NCI-H510A treated with DMSO at 0.1 percent for 48 hours (cell line): ENCODE measurements around the gene MARVELD3.
"Not testable (repeated sequence)": the region's sequence is repeated elsewhere in the genome, so short reads cannot be mapped to it uniquely, and the experiment has no call there.

Source experiments
- DNase-seq: peaks from one replicate; lab custom pipeline; 2025; lab: John Stamatoyannopoulos, UW

MARVELD3 gene

GRCh38 chr16:71626018-71626857, at the start of gene MARVELD3:
Gene MARVELD3, plus strand, starts transcription at chr16:71626184. Its CDS starts 46 bp downstream, at chr16:71626230.
- peak; percentile 83 for DNase-seq

GRCh38 chr16:71576971-71577370, 49.0 kb upstream of the MARVELD3 start, which contains the start of gene TAT:
Gene TAT, minus strand, starts transcription at chr16:71577092. Its CDS starts 677 bp downstream, at chr16:71576415.
- no peak for DNase-seq

GRCh38 chr16:71582553-71582848, 43.5 kb upstream of the MARVELD3 start:
- DNase-seq, result not testable (repeated sequence)

DNA sequence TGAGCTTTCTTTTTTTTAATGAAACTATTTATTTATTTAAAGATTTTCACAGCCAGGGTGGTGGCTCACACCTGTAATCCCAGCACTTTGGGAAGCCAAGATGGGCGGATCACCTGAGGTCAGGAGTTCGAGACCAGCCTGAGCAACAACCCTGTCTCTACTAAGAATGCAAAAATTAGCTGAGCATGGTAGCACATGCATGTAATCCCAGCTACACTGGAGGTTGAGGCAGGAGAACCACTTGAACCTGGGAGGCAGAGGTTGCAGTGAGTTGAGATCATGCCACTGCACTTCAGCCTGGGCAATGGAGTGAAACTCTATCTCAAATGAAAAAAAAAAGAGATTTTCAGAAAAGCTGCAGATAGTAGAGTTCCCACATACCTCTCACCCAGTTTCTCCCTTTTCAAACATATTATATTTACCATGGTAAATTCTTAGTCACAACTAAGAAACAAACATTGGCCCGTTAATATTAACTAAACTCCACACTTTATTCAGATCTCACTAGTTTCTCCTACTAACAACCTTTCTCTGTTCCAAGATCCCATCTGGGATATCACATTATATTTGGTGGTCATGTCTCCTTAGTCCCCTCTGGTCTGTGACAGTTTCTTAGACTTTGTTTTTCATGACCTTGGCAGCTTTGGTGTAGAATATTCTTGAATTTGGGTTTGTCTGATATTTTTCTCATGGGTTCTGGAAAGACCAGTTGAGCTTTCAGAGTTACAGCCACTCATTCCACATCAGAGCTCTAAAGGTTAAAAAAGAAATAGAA, 41.3 kb upstream of the MARVELD3 start:
- DNase-seq, result no peak

- DNase-seq, result no peak
Measured at GRCh38 chr16:71585318-71585703, 40.7 kb upstream of the MARVELD3 start.

DNA sequence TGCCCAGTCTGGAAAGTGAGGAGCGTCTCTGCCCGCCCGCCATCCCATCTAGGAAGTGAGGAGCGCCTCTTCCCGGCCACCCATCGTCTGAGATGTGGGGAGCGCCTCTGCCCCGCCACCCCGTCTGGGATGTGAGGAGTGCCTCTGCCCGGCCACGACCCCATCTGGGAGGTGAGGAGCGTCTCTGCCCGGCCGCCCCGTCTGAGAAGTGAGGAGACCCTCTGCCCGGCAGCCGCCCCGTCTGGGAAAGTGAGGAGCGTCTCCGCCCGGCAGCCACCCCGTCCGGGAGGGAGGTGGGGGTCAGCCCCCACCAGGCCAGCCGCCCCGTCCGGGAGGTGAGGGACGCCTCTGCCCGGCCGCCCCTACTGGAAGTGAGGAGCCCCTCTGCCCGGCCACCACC, 36.6 kb upstream of the MARVELD3 start:
- not testable (repeated sequence) for DNase-seq

DNA sequence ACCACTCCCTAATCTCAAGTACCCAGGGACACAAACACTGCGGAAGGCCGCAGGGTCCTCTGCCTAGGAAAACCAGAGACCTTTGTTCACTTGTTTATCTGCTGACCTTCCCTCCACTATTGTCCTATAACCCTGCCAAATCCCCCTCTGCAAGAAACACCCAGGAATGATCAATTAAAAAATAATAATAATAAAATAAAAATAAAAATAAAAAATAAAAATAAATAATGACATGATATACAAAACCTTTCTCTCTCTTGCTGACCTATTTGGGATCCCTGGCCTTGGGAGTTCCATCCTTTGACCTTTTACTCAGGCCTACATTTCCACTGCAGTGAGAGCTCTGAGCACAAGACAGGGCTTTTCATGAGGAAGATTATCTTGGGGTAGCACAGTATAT, 35.9 kb upstream of the MARVELD3 start:
- DNase-seq, result not testable (repeated sequence)

- DNase-seq, result no peak
Measured at GRCh38 chr16:71590584-71590983, 35.4 kb upstream of the MARVELD3 start.

DNA sequence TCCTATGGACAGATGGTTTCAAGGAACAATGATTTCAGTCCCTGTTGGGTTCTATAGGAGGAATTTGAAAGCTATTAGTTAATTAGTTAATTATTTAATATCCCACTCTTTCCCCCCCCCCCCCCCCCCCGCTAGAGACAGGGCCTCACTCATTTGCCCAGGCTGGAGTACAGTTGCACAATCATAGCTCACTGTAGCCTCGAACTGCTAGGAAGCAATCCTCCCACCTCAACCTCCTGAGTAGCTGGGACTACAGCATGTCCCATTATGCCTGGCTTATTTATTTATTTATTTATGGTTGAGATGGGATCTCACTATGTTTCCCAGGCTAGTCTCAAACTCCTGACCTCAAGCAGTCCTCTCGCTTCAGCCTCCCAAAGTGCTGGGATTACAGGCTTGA, 34.1 kb upstream of the MARVELD3 start:
- no peak for DNase-seq

GRCh38 chr16:71593048-71593999, 32.7 kb upstream of the MARVELD3 start:
- no peak for DNase-seq

DNA sequence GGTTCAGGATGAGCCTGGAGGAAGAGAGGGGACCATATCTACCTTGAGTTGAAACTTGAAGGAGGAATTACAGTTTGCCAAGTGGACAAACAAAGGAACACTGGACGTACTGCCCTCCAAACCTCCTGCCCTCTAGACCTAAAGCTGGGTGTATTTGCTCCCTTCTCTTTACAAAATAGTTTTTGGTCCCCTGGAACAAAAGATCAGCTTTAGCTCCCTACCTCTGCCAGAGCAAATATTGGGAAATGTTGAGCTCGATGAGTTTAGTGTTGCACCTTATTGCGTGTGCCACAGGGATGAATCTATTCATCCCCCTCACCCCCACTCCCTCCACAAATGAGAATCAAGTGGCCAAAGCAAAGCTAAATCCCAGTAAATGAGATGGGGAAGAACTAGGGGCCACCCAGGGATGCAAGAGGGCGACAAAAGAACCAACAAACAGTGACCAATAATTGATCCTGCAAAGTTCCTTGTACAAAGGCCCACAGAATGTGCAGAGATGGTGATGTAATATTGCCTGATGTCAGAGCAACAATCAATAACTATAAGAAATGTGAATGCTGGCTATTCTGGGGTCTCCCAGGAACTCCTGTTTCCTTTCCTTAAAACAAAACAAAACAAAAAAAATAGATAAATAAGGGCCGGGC, 31.9 kb upstream of the MARVELD3 start:
- DNase-seq, result no peak

DNA sequence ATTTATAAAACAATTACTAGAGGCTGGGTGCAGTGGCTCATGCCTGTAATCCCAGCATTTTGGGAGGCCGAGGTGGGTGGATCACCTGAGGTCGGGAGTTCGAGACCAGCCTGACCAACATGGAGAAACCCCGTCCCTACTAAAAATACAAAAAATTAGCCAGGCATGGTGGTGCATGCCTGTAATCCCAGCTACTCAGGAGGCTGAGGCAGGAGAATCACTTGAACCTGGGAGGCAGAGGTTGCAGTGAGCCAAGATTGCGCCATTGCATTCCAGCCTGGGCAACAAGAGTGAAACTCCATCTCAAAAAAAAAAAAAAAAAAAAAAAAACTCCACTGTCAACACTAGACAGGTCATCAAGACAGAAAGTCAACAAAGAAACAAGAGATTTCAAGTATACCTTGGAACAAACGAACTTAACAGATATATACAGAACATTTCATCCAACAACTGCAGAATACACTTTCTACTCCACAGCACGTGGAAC, 30.6 kb upstream of the MARVELD3 start:
- not testable (repeated sequence) for DNase-seq

DNA sequence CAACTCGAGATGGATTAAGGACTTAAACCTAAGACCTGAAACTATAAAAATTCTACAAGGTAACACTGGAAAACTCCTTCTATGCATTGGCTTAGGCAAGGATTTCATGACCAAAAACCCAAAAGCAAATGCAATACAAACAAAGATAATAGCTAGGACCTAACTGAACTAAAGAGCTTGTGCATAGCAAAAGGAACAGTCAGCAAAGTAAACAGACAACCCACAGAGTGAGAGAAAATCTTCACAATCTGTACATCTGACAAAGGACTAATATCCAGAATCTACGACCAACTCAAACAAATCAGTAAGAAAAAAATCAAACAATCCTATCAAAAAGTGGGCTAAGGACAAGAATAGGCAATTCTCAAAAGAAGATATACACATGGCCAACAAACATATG, 27.6 kb upstream of the MARVELD3 start:
- not testable (repeated sequence) for DNase-seq

DNA sequence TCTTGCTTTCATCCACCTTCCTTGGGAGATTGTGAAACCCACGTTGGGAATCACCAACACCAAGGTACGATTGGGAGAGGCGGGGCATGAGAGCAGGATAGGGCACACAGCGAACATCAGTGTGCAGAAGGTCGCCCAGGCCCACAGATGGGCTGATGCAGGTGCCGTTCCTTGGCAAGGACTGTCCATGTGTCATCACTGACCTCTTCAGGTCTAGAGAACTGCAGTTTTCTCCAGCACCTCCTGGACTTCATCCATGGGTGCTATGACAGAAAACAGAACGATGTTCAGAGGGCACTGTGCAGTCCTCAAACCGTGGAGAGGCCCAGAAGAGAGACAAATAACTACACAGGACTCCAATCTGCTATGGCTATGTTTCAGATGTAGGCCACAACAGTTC, 25.2 kb upstream of the MARVELD3 start:
- DNase-seq, result no peak

DNA sequence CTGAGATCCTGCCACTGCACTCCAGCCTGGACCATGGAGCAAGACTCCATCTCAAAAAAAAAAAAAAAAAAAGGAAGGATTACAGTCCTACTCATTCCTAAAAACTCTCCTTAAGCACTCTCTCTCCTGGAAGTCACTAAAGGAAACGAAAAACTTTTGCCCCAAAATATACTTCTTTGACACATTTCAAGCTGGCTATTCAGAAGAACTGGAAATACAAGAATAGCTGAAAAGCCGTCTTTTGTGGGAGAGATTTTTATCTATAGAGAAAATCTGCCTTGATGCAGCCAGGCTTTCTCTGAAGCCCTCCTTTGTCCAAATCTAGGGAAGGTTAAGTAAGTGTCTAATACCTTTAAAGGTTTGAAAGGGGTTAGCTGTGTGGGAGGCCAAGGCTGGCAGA, 16.9 kb upstream of the MARVELD3 start:
- DNase-seq, result no peak

DNA sequence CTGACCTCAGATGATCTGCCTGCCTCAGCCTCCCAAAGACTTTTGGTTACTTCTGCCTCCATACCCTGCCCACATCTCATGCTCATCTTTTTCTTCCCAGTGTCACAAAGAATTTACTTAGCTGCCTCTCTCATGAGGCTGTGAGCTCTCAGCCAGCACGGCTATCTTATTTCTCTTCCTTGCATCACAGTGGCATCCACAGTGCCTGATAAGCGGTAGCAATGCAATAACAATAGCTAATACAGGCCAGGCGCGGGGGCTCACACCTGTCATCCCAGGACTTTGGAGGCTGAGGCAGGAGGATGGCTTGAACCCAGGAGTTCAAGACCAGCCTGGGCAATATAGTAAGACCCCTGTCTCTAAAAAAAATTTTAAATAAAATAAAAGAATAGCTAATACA, 15.5 kb upstream of the MARVELD3 start:
- no peak for DNase-seq

DNA sequence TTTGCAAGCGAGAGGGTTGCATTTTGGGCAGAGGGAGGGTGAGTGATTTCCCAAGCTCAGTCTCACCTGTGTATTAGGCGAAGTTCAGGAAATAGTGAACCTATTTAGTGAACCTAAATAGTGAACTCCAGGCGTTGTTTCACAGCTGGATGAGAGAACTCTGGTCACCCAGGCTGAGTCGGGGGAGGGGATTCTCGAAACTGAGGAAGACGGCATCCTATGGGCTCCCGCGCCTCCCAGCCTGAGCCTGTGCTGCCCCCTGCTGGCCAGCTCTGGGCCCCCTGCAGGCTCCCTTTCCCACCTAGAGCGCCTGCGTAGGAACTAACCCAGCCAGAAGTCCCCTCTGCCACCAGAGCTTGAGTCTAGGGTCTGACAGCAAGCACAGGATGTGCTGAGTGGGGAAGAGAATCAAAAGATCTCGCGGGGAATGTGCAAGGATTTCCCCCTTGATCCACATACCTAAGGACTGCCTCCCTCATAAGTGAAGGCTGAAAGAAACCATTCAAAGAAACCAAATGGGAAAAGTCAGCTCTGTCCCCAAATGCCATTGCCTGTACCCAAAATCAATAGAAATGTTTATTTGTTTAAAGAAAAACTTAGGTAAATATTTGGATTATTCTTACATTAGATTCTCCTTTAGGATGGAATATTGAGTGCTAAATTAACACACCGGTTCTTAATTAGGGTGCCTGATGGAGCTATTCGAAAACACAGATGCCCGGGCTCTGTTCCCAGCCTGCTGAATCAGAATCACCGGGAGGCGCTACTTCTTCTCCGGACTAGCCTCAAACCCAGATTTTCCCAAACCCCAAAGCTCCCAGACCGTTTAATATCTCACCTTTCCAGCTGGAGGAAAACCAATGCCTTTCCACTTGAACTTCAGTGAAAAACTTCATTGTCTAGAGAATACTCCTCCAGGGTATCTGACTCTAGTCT, 14.8 kb upstream of the MARVELD3 start:
- peak; percentile 74 for DNase-seq

DNA sequence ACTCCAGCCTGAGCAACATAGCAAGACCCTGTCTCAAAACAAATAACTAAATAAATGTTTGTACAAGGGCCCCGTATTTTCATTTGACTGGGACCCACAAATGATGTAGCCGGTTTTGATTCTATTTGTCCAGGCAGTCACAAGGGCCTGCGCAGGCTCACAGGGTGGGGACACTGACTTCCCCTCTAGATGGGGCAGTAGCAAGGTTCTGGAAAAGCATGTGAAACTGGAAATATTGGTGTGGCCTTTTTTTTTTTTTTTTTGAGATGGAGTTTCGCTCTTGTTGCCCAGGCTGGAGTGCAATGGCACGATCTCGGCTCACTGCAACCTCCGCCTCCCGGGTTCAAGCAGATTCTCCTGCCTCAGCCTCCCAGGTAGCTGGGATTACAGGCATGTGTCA, 11.0 kb upstream of the MARVELD3 start:
- not testable (repeated sequence) for DNase-seq

DNA sequence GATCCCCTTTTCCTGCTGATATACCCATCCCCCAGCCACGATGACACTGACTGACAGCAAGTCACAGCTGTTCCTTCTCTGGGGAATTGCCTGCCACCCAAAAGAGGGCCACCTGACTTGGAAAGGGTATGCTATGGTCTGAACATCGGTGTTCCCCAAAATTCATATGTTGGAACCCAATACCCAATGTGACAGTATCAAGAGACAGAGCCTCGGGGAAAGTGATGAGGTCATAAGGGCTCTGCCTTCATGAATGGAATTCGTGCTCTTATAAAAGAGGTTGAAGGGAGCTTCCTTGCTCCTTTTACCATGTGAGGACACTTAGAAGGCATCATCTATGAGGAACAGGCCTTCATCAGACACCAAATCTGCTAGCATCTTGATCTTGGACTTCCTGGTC, 7.6 kb upstream of the MARVELD3 start:
- DNase-seq, result no peak

GRCh38 chr16:71622088-71622487, 3.9 kb upstream of the MARVELD3 start:
- DNase-seq, result no peak
